Glutamatergic neuron (in vitro differentiated cells): ENCODE data around the gene CAP1. TPM values are rescaled to one million over a fixed set of nuclear protein-coding genes. Genes with fewer than 3 reads are reported as not detected.
A peak's percentile ranks its signal among the peaks of the same experiment; 100 is the strongest.

Source experiments
- DNase-seq: peaks from one replicate; pipeline ENCODE4 v3.0.0; 2022
- H3K27ac Mint-ChIP-seq: one replicate; pipeline ENCODE4 v1.8.0; 2020; ENCODE audit warnings: mild to moderate bottlenecking, mixed read lengths, inconsistent platforms; ENCODE audit not compliant: unreplicated experiment
- H3K27me3 Mint-ChIP-seq: one replicate; pipeline ENCODE4 v1.8.0; 2020; ENCODE audit warnings: mild to moderate bottlenecking, moderate library complexity, mixed read lengths, inconsistent platforms; ENCODE audit not compliant: unreplicated experiment
- H3K36me3 Mint-ChIP-seq: one replicate; pipeline ENCODE4 v1.8.0; 2020; ENCODE audit warnings: mild to moderate bottlenecking, mixed read lengths, inconsistent platforms; ENCODE audit not compliant: unreplicated experiment
- H3K4me1 Mint-ChIP-seq: one replicate; pipeline ENCODE4 v1.8.0; 2020; ENCODE audit warnings: mild to moderate bottlenecking, low read depth, mixed read lengths, inconsistent platforms; ENCODE audit not compliant: unreplicated experiment
- H3K4me3 Mint-ChIP-seq: one replicate; pipeline ENCODE4 v1.8.0; 2020; ENCODE audit warnings: mild to moderate bottlenecking, mixed read lengths, inconsistent platforms; ENCODE audit not compliant: unreplicated experiment
- H3K9me3 Mint-ChIP-seq: one replicate; pipeline ENCODE4 v1.8.0; 2020; ENCODE audit warnings: mild to moderate bottlenecking, moderate library complexity, mixed read lengths, inconsistent platforms; ENCODE audit not compliant: unreplicated experiment
- total RNA-seq: library from RNA; stranded (reverse); fragmentation: NEBNext Ultra II Directional; extraction: Animal tissue kit (Norgen Biotek cat#: 25700); gene quantifications from one replicate; pipeline ENCODE4 v1.2.1, GENCODE V29; 2021; ENCODE audit not compliant: unreplicated experiment
- TF ChIP-seq, protein P1 (sequence below): fragments of 200-600 bp; sonication (generic); IDR thresholded peaks from one replicate; pipeline ENCODE4 v1.5.0; 2021; ENCODE audit not compliant: partially characterized antibody, unreplicated experiment

CAP1 gene
- total RNA-seq, 1 donor from 2014 or later, result 293 TPM

DNA sequence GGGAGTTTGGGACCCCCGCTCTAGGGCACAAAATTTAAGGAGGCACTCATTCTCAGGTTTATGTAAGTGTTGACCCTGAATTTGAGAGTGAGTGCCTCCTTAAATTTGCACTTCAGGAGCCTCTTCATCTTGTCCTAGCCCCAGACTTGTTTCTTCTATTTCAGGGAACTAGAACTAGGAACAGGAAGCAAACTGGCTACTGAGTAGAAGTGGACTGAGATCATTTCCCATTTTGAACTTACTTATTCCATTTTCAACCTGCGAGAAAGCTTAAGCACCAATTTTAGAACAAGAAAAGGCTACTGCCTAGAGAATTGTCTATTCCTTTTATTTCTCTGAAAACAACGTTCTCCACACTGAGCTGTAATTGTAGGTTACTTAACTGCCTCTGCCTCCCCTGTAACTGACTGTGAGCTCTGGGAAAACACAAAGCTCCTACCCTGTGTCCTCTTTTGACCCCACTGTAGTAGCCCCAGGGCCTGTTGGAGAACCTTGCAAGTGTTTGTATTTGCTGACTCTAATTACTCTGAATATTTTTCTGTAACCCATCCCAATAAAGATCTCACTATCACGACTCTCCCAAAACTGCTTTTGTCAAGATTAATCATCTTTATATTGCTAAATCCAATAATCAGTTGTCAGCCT, 54.1 kb downstream of the CAP1 start:
- no peak overlapping the region for H3K27ac Mint-ChIP-seq
- DNase-seq, result no peak
- H3K4me3 Mint-ChIP-seq, result no peak overlapping the region
- H3K36me3 Mint-ChIP-seq, result no peaks in the 10 kb centered on the region
- H3K9me3 Mint-ChIP-seq, result peaks cover 7% of the 10 kb centered on the region
- H3K4me1 Mint-ChIP-seq, result peaks cover 4% of the 10 kb centered on the region
- H3K27me3 Mint-ChIP-seq, result peaks cover 8% of the 10 kb centered on the region
- TF ChIP-seq, protein P1, sequence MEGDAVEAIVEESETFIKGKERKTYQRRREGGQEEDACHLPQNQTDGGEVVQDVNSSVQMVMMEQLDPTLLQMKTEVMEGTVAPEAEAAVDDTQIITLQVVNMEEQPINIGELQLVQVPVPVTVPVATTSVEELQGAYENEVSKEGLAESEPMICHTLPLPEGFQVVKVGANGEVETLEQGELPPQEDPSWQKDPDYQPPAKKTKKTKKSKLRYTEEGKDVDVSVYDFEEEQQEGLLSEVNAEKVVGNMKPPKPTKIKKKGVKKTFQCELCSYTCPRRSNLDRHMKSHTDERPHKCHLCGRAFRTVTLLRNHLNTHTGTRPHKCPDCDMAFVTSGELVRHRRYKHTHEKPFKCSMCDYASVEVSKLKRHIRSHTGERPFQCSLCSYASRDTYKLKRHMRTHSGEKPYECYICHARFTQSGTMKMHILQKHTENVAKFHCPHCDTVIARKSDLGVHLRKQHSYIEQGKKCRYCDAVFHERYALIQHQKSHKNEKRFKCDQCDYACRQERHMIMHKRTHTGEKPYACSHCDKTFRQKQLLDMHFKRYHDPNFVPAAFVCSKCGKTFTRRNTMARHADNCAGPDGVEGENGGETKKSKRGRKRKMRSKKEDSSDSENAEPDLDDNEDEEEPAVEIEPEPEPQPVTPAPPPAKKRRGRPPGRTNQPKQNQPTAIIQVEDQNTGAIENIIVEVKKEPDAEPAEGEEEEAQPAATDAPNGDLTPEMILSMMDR, result no peak

DNA sequence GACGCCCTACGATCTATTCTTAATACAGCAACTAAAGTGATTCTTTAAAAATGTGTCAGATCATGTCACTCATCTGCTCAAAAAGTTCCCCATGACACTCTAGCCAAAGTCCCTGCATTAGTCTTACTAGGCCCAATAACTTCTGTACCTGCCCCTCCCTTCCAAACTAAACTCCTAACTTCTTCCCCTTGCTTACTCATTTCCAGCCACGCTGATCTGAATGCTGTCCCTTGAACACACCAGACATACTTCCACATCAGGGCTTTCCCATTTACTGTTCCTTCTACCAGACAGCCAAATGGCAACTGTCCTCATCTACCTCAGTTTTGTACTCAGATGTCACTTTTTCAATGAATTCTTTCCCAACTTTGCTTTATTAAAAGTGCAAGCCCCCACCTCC, 55.3 kb downstream of the CAP1 start:
- Mint-ChIP-seq H3K9me3 (peaks cover 7% of the 10 kb centered on the region), H3K4me3 (no peak overlapping the region)

DNA sequence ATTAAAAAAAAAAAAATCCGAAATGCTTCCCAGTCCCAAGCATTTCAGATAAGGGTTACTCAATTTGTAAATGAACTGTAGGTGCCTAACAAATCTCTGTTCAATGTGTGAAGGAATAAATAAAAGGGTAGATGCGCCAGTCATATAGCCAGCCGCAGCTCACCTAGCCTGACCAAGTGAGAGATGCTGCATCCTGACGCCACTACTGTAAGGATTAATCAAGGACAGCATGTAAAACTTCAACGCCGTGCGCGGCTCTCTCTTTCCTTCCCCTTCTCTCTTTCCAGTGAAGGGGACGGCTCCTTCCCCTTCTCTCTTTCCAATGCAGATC, 56.1 kb downstream of the CAP1 start:
- H3K27ac Mint-ChIP-seq, result peak overlapping the region; percentile 93
- DNase-seq, result no peak
- TF ChIP-seq, protein P1, result no peak
- no peaks in the 10 kb centered on the region for H3K36me3 Mint-ChIP-seq
- H3K9me3 Mint-ChIP-seq, result peaks cover 7% of the 10 kb centered on the region
- H3K27me3 Mint-ChIP-seq, result peaks cover 8% of the 10 kb centered on the region
- peak overlapping the region; percentile 99 for H3K4me3 Mint-ChIP-seq
- H3K4me1 Mint-ChIP-seq, result peaks cover 4% of the 10 kb centered on the region

More for the DNA sequence above, 55.3 kb downstream of the CAP1 start:
- DNase-seq, result no peak
- peaks cover 8% of the 10 kb centered on the region for H3K27me3 Mint-ChIP-seq
- H3K36me3 Mint-ChIP-seq, result no peaks in the 10 kb centered on the region
- H3K4me1 Mint-ChIP-seq, result peaks cover 4% of the 10 kb centered on the region
- TF ChIP-seq, protein P1, result no peak
- no peak overlapping the region for H3K27ac Mint-ChIP-seq

DNA sequence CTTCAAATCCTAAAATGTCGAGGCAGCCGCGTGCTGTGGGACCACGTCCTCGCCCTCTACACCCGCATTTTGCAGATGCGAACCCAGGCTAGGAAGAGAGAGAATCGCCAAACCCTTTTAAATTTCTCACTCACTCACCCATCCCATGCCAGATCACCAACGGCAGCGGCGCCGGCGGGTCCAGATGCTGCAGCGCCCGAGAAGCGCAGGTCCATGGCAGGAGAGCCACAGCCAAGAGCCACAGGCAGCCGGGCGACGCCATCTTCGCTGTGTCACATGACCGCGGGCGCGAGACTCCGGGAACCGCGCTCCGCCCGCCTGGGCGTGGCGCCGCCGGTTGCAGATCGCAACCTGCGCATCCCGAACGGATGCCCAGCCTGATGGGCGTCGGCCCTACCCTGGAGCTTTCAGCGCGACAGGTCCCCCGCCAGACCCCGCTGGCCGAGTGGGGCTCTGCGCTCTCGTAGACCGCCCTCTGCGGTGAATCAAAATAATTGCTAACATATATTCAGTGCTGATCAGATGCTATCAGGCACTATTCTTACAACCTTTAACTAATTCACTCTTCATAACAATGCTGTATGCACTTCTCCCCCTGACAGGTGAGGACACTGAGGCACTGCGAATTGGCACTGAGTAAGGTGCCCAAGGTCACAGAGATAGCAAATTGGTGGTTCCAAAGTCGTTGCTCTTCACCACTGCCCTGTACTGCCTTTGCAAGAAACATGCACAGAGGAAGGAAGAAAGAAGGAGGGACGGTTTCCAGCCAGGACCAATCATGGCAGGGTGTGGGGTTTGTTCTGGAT, 56.7 kb downstream of the CAP1 start, which contains the start of gene PPT1:
PPT1 (minus strand) TSS at position 276 of the 806 bp plus-strand sequence; CDS start at position 262, 14 bp downstream.
- H3K27me3 Mint-ChIP-seq, result peaks cover 8% of the 10 kb centered on the region
- H3K9me3 Mint-ChIP-seq, result peaks cover 7% of the 10 kb centered on the region
- H3K36me3 Mint-ChIP-seq, result no peaks in the 10 kb centered on the region
- TF ChIP-seq, protein P1, result no peak
- peak within 1 kb of the TSS; percentile 93 for H3K27ac Mint-ChIP-seq
- peak within 1 kb of the TSS; percentile 99 for H3K4me3 Mint-ChIP-seq
- peak; percentile 88 for DNase-seq
- H3K4me1 Mint-ChIP-seq, result peaks cover 4% of the 10 kb centered on the region

DNA sequence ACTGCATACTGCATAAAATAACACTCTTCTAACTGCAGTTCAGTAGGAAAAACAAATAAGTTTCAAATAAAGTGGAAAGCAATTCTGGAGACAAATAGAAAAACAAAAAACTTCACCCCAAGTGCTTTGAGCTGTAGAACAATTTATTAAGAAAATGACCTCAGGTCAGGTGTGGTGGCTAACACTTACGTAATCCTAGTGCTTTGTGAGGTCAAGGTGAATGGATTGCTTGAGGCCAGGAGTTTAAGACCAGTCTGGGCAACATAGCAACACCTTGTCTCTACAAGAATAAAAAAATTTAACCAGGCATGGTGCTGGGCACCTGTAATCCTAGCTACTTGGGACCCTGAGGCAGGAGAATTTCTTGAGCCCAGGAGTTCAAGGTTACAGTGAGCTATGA, 61.5 kb downstream of the CAP1 start:
- DNase-seq, result no peak
- Mint-ChIP-seq H3K27ac (no peak overlapping the region), H3K36me3 (no peaks in the 10 kb centered on the region), H3K9me3 (peaks cover 2% of the 10 kb centered on the region), H3K4me1 (peaks cover 4% of the 10 kb centered on the region), H3K27me3 (peaks cover 2% of the 10 kb centered on the region), H3K4me3 (no peak overlapping the region)
- TF ChIP-seq, protein P1, result no peak
